22Rv1 (cell line): ENCODE measurements around the gene ENHO.

Source experiments
- CTCF ChIP-seq: fragments of 450-650 bp; IDR thresholded peaks from 2 replicates; pipeline ENCODE4 v1.5.1; 2017; ENCODE audit warnings: mild to moderate bottlenecking
- ZFX ChIP-seq: fragments of 450-650 bp; IDR thresholded peaks from 2 replicates; pipeline ENCODE4 v1.6.1; 2017; ENCODE audit warnings: antibody characterized with exemption, borderline replicate concordance

- TF ChIP-seq CTCF (no peak), ZFX (no peak)
Observed at GRCh38 chr9:34566972-34567371, 44.2 kb upstream of the ENHO start.
